ENCODE measurements around the gene NUDT22.
A peak's percentile ranks its signal among the peaks of the same experiment; 100 is the strongest.

- TF ChIP-seq POLR2AphosphoS5 (IDR thresholded peaks at IDR 0.05; ENCODE audit: low read depth, low read length) = peak; percentile 38; the same call in 1 of the 2 replicates
- no peak for TF ChIP-seq POU2F2 (IDR thresholded peaks at IDR 0.05; ENCODE audit: low read depth, low read length)
- TF ChIP-seq POLR2A (IDR thresholded peaks at IDR 0.05; ENCODE audit: low read depth, low read length) = peak; percentile 60
- no peak for TF ChIP-seq PAX5 (IDR thresholded peaks at IDR 0.05; ENCODE audit: insufficient read depth, low read length, severe bottlenecking)
- TF ChIP-seq TAF1 (IDR thresholded peaks at IDR 0.05; ENCODE audit: low read depth, low read length) = no peak
- peak; percentile 51 for TF ChIP-seq SPI1 (IDR thresholded peaks at IDR 0.05; ENCODE audit: low read depth, low read length)
Observed at GRCh38 chr11:64206457-64207255, 19.4 kb upstream of the NUDT22 start, which contains the start of gene FERMT3.
